Mucosa of descending colon (tissue), 3 donors: ENCODE results near the gene MTMR3. TPM values are rescaled to one million over a fixed set of nuclear protein-coding genes. Genes with fewer than 3 reads are reported as not detected.
A peak's percentile ranks its signal among the peaks of the same experiment; 100 is the strongest.
"Not testable (repeated sequence)": the region's sequence is repeated elsewhere in the genome, so short reads cannot be mapped to it uniquely, and the experiment has no call there.

Source experiments
- ATAC-seq: fragments of 200-7000 bp; cut with Tn5 transposase; one replicate; pipeline ENCODE4 v1.9.1; 2020; ENCODE audit warnings: mild to moderate bottlenecking, moderate library complexity
- DNase-seq, 3 donors: peaks; one replicate each; pipeline ENCODE4 v3.0.0-alpha.2; 2020
- H3K36me3 ChIP-seq: fragments of 200-600 bp; one replicate; pipeline ENCODE4 v1.8.0; 2021; ENCODE audit warnings: low read depth, mild to moderate bottlenecking
- H3K4me1 ChIP-seq: fragments of 200-600 bp; one replicate; pipeline ENCODE4 v1.8.0; 2021; ENCODE audit warnings: low read depth, mild to moderate bottlenecking
- H3K4me3 ChIP-seq: fragments of 200-600 bp; one replicate; pipeline ENCODE4 v1.8.0; 2021; ENCODE audit warnings: mild to moderate bottlenecking
- H3K9me3 ChIP-seq: fragments of 200-600 bp; one replicate; pipeline ENCODE4 v1.8.0; 2021; ENCODE audit warnings: mild to moderate bottlenecking
- CTCF ChIP-seq: fragments of 200-600 bp; IDR thresholded peaks from one replicate; pipeline ENCODE4 v1.8.0; 2022; ENCODE audit warnings: antibody characterized with exemption, mild to moderate bottlenecking
- intact Hi-C, 2 donors: fragments of 100-400 bp; cut with DNase I in 1 of 2; cut with micrococcal nuclease in 1 of 2; formaldehyde crosslinking; loops; one replicate each; pipeline versions ENCODE4 v1.11.0 to v1.11.1; 2022; cut with DNase I, micrococcal nuclease
- total RNA-seq, 3 donors: library from RNA; stranded (reverse); fragmentation: NEBNext Ultra II Directional in 2 of 3; extraction: Animal tissue kit (Norgen Biotek cat#: 25700) in 2 of 3; gene quantifications; one replicate each; pipeline versions ENCODE4 v1.2.1 to v1.2.4, GENCODE V29; 2021 to 2023
- donor health status: DM: no; HTN: no; CAD: no; lungs with moderate emphysema.
- donor health status: DM: no; HTN: no; CAD: no.
- donor health status: DM: no; HTN: yes; CAD: no.

Gene MTMR3
- total RNA-seq, 3 donors from 2014 or later: 47.7 to 59.8 (median 54.4) TPM

DNA sequence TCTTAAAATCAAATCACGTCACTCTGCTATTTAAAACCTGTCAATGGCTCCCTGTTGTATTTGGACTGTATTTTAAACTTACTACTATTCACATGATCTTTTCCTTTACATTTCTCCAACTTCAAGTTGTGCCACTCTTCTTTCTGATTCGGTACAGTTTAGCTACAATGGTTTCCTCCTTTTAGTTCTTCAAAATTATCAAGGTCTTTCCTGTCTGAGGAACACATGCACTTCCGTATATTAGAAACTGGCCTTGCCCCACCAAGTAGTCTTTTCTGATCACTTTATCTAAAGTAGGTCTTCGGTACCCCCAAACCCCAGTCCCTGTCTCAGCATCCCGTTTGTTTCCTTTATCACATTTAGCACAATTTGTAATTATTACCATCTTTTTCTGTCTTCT, 81.8 kb downstream of the MTMR3 start:
- no peaks in the 10 kb centered on the region for H3K36me3 ChIP-seq
- no peak for ATAC-seq
- intact Hi-C loops: no loop called here
- no peak for DNase-seq
- no peak for TF ChIP-seq CTCF
- H3K9me3 ChIP-seq: no peaks in the 10 kb centered on the region
- peaks cover 5% of the 10 kb centered on the region for H3K4me1 ChIP-seq
- H3K4me3 ChIP-seq: no peak overlapping the region

GRCh38 chr22:29967461-29967860, 84.5 kb downstream of the MTMR3 start:
- Histone ChIP-seq H3K4me1 (peaks cover 13% of the 10 kb centered on the region), H3K9me3 (no peaks in the 10 kb centered on the region), H3K36me3 (no peaks in the 10 kb centered on the region), H3K4me3 (no peak overlapping the region)
- intact Hi-C loops: no loop called here
- TF ChIP-seq CTCF: no peak
- DNase-seq (peak in 1 of 3 donors; percentile 38), ATAC-seq (peak; percentile 98)

DNA sequence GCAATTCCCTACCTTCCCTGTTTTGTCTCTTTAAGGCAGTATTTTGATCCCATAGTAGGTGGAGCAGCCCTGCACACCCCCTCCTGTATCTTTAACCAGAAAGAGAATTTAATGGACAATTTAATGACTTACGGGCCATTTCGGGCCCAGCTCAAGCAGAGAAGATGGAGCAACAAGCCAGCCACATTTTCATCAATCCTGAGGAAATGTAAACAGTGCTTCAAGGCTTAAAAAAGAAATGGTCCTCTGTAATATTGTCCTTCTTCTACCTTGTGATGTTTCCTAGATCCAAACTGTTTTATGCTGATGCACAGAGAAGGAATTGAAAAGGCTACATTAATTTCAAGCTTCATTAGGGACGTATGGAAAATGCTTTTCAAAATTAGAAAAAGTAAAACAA, 88.6 kb downstream of the MTMR3 start:
- no peak for TF ChIP-seq CTCF
- ATAC-seq (no peak), DNase-seq (no peak)
- Histone ChIP-seq H3K4me1 (peaks cover 8% of the 10 kb centered on the region), H3K4me3 (no peak overlapping the region), H3K36me3 (no peaks in the 10 kb centered on the region), H3K9me3 (no peaks in the 10 kb centered on the region)
- intact Hi-C loops: no loop called here

GRCh38 chr22:29972121-29972520, 89.1 kb downstream of the MTMR3 start:
- intact Hi-C loops: no loop called here
- Histone ChIP-seq H3K4me3 (no peak overlapping the region), H3K4me1 (peaks cover 8% of the 10 kb centered on the region), H3K9me3 (no peaks in the 10 kb centered on the region), H3K36me3 (no peaks in the 10 kb centered on the region)
- no peak for TF ChIP-seq CTCF
- DNase-seq: no peak
- ATAC-seq: no peak

GRCh38 chr22:29973269-29973668, 90.3 kb downstream of the MTMR3 start:
- H3K36me3 ChIP-seq: no peaks in the 10 kb centered on the region
- H3K4me3 ChIP-seq: no peak overlapping the region
- no peak for DNase-seq
- H3K4me1 ChIP-seq: peaks cover 8% of the 10 kb centered on the region
- intact Hi-C loops: no loop called here
- H3K9me3 ChIP-seq: no peaks in the 10 kb centered on the region
- TF ChIP-seq CTCF: no peak
- no peak for ATAC-seq

GRCh38 chr22:29973680-29974079, 90.7 kb downstream of the MTMR3 start:
- H3K4me3 ChIP-seq, H3K36me3 ChIP-seq, intact Hi-C loops, H3K4me1 ChIP-seq, H3K9me3 ChIP-seq: not testable (repeated sequence)
- DNase-seq (peak in 1 of 3 donors; percentile 32), ATAC-seq (peak; percentile 72)
